Gastroesophageal sphincter (tissue), 3 donors: Measurements from ENCODE around the gene SERTAD1.

Source experiments
- CTCF ChIP-seq, 4 experiments: fragments of 200-600 bp in 2 of 4; fragments of 450-650 bp in 2 of 4; sonication (generic) in 1 of 4; IDR thresholded peaks; one replicate each; pipeline ENCODE4 v1.5.1; 2017 to 2019; ENCODE audit warnings: antibody characterized with exemption in 4 of 4, mild to moderate bottlenecking in 2 of 4, moderate library complexity in 2 of 4
- POLR2AphosphoS5 ChIP-seq: sonication (generic); formaldehyde crosslinking; IDR thresholded peaks from one replicate; pipeline ENCODE4 v1.6.1; 2017; ENCODE audit warnings: antibody characterized with exemption

- no peak for TF ChIP-seq POLR2AphosphoS5
- no peak for TF ChIP-seq CTCF (IDR thresholded peaks at IDR 0.05)
Observed at GRCh38 chr19:40466985-40467734, 41.4 kb upstream of the SERTAD1 start, which contains the start of gene SPTBN4.
